ENCODE results near the gene COA4.

GRCh38 chr11:73838443-73839122 lies 38.1 kb downstream of the COA4 start:
- TF ChIP-seq, protein P1, sequence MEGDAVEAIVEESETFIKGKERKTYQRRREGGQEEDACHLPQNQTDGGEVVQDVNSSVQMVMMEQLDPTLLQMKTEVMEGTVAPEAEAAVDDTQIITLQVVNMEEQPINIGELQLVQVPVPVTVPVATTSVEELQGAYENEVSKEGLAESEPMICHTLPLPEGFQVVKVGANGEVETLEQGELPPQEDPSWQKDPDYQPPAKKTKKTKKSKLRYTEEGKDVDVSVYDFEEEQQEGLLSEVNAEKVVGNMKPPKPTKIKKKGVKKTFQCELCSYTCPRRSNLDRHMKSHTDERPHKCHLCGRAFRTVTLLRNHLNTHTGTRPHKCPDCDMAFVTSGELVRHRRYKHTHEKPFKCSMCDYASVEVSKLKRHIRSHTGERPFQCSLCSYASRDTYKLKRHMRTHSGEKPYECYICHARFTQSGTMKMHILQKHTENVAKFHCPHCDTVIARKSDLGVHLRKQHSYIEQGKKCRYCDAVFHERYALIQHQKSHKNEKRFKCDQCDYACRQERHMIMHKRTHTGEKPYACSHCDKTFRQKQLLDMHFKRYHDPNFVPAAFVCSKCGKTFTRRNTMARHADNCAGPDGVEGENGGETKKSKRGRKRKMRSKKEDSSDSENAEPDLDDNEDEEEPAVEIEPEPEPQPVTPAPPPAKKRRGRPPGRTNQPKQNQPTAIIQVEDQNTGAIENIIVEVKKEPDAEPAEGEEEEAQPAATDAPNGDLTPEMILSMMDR (IDR thresholded peaks at IDR 0.05), result no peak
- no peak for TF ChIP-seq POLR2A (IDR thresholded peaks at IDR 0.05)
